HG03045 (cell line): ENCODE results near the gene APOA4.

ENCODE experiments used
- ATAC-seq: cut with Tn5 transposase; IDR thresholded peaks from one replicate; pipeline ENCODE4 v1.9.1; 2021; ENCODE audit warnings: mild to moderate bottlenecking, moderate library complexity; ENCODE audit not compliant: unreplicated experiment

The APOA4 gene

GRCh38 chr11:116778556-116778955 is 44.5 kb downstream of the APOA4 start:
- ATAC-seq, result no peak

GRCh38 chr11:116777056-116777455 is 46.0 kb downstream of the APOA4 start:
- no peak for ATAC-seq

- ATAC-seq, result no peak
Observed at GRCh38 chr11:116776522-116776984, 46.6 kb downstream of the APOA4 start.

GRCh38 chr11:116775975-116776374 is 47.1 kb downstream of the APOA4 start:
- ATAC-seq, result no peak

- no peak for ATAC-seq
Observed at GRCh38 chr11:116774661-116775060, 48.4 kb downstream of the APOA4 start.

GRCh38 chr11:116773203-116774097 is 49.7 kb downstream of the APOA4 start:
- ATAC-seq, result peak; percentile 47

GRCh38 chr11:116772443-116773202 is 50.5 kb downstream of the APOA4 start, which contains the start of gene BUD13:
BUD13 (minus strand) TSS chr11:116772987; CDS start chr11:116772964, 23 bp downstream.
- peak; percentile 85 for ATAC-seq

- ATAC-seq, result no peak
Observed at GRCh38 chr11:116771935-116772334, 51.2 kb downstream of the APOA4 start.
